ENCODE measurements around the gene LMLN. TPM values are rescaled to one million over a fixed set of nuclear protein-coding genes. Genes with fewer than 3 reads are reported as not detected.
A peak's percentile ranks its signal among the peaks of the same experiment; 100 is the strongest.
"Not testable (repeated sequence)": the region's sequence is repeated elsewhere in the genome, so short reads cannot be mapped to it uniquely, and the experiment has no call there.

The LMLN gene
- polyA plus RNA-seq (2012; ENCODE audit: insufficient read depth, insufficient read length, low read depth), result 2.5 TPM

- peak; percentile 97 for DNase-seq
- peaks cover 17% of the 10 kb centered on the region for H3K27me3 ChIP-seq
- no peak for TF ChIP-seq CTCF (IDR thresholded peaks at IDR 0.05; ENCODE audit: low read depth, low read length)
- peaks cover 14% of the 10 kb centered on the region for H3K36me3 ChIP-seq
- H3K4me3 ChIP-seq (ENCODE audit: low read depth, low read length), result peak within 1 kb of the TSS; percentile 82
- no peaks in the 10 kb centered on the region for H3K9me3 ChIP-seq
- H3K4me1 ChIP-seq, result no peaks in the 10 kb centered on the region
These were observed at the start of gene LMLN for GRCh38 chr3:197959891-197960693. LMLN (plus strand) TSS chr3:197960217; CDS start chr3:197960246, 29 bp downstream.

DNA sequence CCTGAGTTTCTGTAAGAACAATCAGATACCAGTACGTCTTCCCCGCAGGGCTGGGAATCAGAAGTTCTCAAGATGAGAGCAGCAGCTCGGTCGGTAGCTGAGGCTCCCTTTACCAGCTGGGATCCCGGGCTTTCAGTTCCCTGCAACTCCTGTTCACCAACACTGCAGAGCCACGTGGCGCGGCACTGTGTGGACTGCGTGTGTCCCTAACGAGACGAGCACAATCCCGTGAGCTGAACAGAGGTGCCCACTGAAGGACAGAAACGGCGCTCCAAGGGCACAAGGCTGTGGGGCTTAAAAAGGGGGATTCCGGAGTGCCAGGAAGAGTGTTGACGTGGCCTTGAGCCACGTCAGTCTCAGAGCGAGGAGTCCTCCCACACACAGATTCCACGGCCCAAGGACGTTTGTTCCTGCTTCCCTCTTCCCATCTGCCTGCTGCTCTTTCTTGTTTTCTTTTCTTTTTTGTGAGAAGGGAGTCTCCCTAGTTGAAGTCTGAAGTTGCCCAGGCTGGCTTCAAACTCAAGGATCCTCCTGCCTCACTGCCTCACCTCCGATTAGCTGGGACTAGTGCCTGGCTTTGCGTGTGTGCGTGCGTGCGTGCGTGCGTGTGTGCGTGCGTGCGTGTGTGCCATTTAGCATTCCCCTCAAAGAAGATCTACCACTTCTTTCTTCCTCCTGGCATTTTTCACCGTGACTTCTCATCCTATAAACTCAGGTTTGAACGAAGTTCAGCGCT is 47.1 kb upstream of the LMLN start:
- H3K4me1 ChIP-seq, result no peaks in the 10 kb centered on the region
- no peaks in the 10 kb centered on the region for H3K36me3 ChIP-seq
- no peak overlapping the region for H3K4me3 ChIP-seq (ENCODE audit: low read depth, low read length)
- no peak for TF ChIP-seq CTCF (IDR thresholded peaks at IDR 0.05; ENCODE audit: low read depth, low read length)
- no peak for DNase-seq
- no peaks in the 10 kb centered on the region; the same call in 1 of the 2 replicates for H3K9me3 ChIP-seq
- H3K27me3 ChIP-seq, result no peaks in the 10 kb centered on the region; the same call in 1 of the 2 replicates

- no peaks in the 10 kb centered on the region; the same call in 1 of the 2 replicates for H3K27me3 ChIP-seq
- DNase-seq, result no peak
- H3K9me3 ChIP-seq, result no peaks in the 10 kb centered on the region; the same call in 1 of the 2 replicates
These were observed 46.2 kb upstream of the LMLN start for GRCh38 chr3:197913641-197914380.

DNA sequence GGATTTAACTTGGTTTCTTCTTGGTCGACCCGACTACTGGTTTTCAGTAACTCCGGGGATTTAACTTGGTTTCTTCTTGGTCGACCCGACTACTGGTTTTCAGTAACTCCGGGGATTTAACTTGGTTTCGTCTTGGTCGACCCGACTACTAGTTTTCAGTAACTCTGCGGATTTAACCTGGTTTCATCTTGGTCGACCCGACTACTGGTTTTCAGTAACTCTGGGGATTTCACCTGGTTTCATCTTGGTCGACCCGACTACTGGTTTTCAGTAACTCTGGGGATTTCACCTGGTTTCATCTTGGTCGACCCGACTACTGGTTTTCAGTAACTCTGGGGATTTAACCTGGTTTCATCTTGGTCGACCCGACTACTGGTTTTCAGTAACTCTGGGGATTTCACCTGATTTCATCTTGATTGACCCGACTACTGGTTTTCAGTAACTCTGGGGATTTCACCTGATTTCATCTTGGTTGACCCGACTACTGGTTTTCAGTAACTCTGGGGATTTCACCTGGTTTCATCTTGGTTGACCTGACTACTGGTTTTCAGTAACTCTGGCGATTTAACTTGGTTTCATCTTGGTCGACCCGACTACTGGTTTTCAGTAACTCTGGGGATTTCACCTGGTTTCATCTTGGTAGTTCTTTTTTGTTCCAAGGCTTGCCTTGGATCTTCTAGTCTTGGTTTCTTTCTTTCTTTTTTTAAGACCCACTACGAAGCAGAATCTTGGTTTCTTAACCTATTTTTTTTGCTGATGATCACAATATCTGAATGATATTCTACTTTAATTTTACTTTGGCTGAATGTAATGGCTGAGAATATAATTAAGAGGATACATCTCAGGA is 38.4 kb upstream of the LMLN start:
- H3K9me3 ChIP-seq; H3K4me3 ChIP-seq (ENCODE audit: low read depth, low read length); H3K4me1 ChIP-seq; H3K27me3 ChIP-seq; DNase-seq; H3K36me3 ChIP-seq: not testable (repeated sequence)

More at GRCh38 chr3:197913641-197914380, 46.2 kb upstream of the LMLN start:
- Histone ChIP-seq H3K4me3 (ENCODE audit: low read depth, low read length) (no peak overlapping the region), H3K36me3 (no peaks in the 10 kb centered on the region), H3K4me1 (no peaks in the 10 kb centered on the region)
- TF ChIP-seq CTCF (IDR thresholded peaks at IDR 0.05; ENCODE audit: low read depth, low read length), result no peak

- no peaks in the 10 kb centered on the region for H3K4me1 ChIP-seq
- TF ChIP-seq CTCF (IDR thresholded peaks at IDR 0.05; ENCODE audit: low read depth, low read length), result peak; percentile 40
- DNase-seq, result no peak
- no peak overlapping the region for H3K4me3 ChIP-seq (ENCODE audit: low read depth, low read length)
- no peaks in the 10 kb centered on the region for H3K27me3 ChIP-seq
- H3K9me3 ChIP-seq, result no peaks in the 10 kb centered on the region
- H3K36me3 ChIP-seq, result no peaks in the 10 kb centered on the region
These were observed 33.6 kb upstream of the LMLN start for GRCh38 chr3:197926418-197926817.

DNA sequence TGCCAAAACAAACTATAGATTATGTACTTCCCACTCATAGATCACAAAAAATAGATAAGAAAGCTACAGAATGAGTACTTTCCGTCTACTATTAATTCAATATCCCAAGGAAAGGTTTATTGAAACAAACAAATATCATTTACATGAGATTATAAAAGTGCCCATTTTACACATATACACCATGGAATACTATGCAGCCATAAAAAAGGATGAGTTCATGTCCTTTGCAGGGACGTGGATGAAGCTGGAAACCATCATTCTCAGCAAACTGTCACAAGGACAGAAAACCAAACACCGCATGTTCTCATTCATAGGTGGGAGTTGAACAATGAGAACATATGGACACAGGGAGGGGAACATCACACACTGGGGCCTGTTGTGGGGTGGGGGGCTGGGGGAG is 32.4 kb upstream of the LMLN start:
- not testable (repeated sequence) for H3K9me3 ChIP-seq; H3K4me1 ChIP-seq; DNase-seq; H3K27me3 ChIP-seq; H3K36me3 ChIP-seq; H3K4me3 ChIP-seq (ENCODE audit: low read depth, low read length)

Data from BE2C (cell line).